MM.1S (cell line): ENCODE measurements around the gene HBA1.

Experiments
- DNase-seq: peaks from one replicate; pipeline ENCODE4 v3.0.0-alpha.2; 2015
- H2AFZ ChIP-seq: fragments of 300-600 bp; sonication (generic); 2 replicates; pipeline ENCODE4 v1.6.0; 2016; ENCODE audit warnings: antibody characterized with exemption, low read length
- H3F3A ChIP-seq: fragments of 300-600 bp; sonication (generic); 2 replicates; pipeline ENCODE4 v1.6.1; 2016; ENCODE audit warnings: mild to moderate bottlenecking, antibody characterized with exemption, low read length, moderate library complexity, mixed read lengths; ENCODE audit not compliant: insufficient read depth
- H3K27ac ChIP-seq: fragments of 300-600 bp; sonication (generic); 2 replicates; pipeline ENCODE4 v1.5.1; 2016; ENCODE audit warnings: mild to moderate bottlenecking, low read length
- H3K27me3 ChIP-seq: fragments of 300-600 bp; sonication (generic); replicated peaks from 2 replicates; pipeline ENCODE4 v1.6.0; 2016; ENCODE audit warnings: low read length; ENCODE audit not compliant: insufficient read depth
- H3K36me3 ChIP-seq: fragments of 300-600 bp; sonication (generic); replicated peaks from 2 replicates; pipeline ENCODE4 v1.6.1; 2016; ENCODE audit warnings: mild to moderate bottlenecking, low read length, mixed read lengths; ENCODE audit not compliant: insufficient read depth
- H3K4me1 ChIP-seq: fragments of 300-600 bp; sonication (generic); 2 replicates; pipeline ENCODE4 v1.6.1; 2016; ENCODE audit warnings: low read length, mixed read lengths
- H3K4me2 ChIP-seq: fragments of 300-600 bp; sonication (generic); 2 replicates; pipeline ENCODE4 v1.6.0; 2016; ENCODE audit warnings: low read depth, low read length
- H3K4me3 ChIP-seq: fragments of 300-600 bp; sonication (generic); 2 replicates; pipeline ENCODE4 v1.5.1; 2016; ENCODE audit warnings: low read length, mixed read lengths
- H3K79me2 ChIP-seq: fragments of 300-600 bp; sonication (generic); 2 replicates; pipeline ENCODE4 v1.6.1; 2016; ENCODE audit warnings: mixed run types, low read length, mixed read lengths
- H3K9ac ChIP-seq: fragments of 300-600 bp; sonication (generic); 2 replicates; pipeline ENCODE4 v1.6.1; 2016; ENCODE audit warnings: low read length, mixed read lengths
- H3K9me2 ChIP-seq: fragments of 300-600 bp; sonication (generic); replicated peaks from 2 replicates; pipeline ENCODE4 v1.6.1; 2016; ENCODE audit warnings: mild to moderate bottlenecking, low read length, mixed read lengths; ENCODE audit not compliant: insufficient read depth
- H3K9me3 ChIP-seq: fragments of 300-600 bp; sonication (generic); replicated peaks from 2 replicates; pipeline ENCODE4 v1.6.1; 2016; ENCODE audit warnings: mild to moderate bottlenecking, low read length, mixed read lengths; ENCODE audit not compliant: insufficient read depth
- H4K20me1 ChIP-seq: fragments of 300-600 bp; sonication (generic); 2 replicates; pipeline ENCODE4 v1.6.1; 2016; ENCODE audit warnings: mild to moderate bottlenecking, low read length, moderate library complexity, mixed read lengths; ENCODE audit not compliant: insufficient read depth
- EZH2 ChIP-seq: fragments of 300-600 bp; sonication (generic); optimal IDR thresholded peaks from 2 replicates; pipeline ENCODE3; 2017; ENCODE audit warnings: low read depth, mild to moderate bottlenecking, antibody characterized with exemption, low read length, mixed read lengths
- EZH2phosphoT487 ChIP-seq: fragments of 300-600 bp; sonication (generic); IDR thresholded peaks from 2 replicates; pipeline ENCODE4 v1.6.1; 2018; ENCODE audit warnings: antibody characterized with exemption, low read length
- TF ChIP-seq, protein P1 (sequence below): fragments of 300-600 bp; sonication (generic); IDR thresholded peaks from 2 replicates; pipeline ENCODE4 v1.5.1; 2016; ENCODE audit warnings: antibody characterized with exemption, low read length, mixed read lengths

HBA1 gene

DNA sequence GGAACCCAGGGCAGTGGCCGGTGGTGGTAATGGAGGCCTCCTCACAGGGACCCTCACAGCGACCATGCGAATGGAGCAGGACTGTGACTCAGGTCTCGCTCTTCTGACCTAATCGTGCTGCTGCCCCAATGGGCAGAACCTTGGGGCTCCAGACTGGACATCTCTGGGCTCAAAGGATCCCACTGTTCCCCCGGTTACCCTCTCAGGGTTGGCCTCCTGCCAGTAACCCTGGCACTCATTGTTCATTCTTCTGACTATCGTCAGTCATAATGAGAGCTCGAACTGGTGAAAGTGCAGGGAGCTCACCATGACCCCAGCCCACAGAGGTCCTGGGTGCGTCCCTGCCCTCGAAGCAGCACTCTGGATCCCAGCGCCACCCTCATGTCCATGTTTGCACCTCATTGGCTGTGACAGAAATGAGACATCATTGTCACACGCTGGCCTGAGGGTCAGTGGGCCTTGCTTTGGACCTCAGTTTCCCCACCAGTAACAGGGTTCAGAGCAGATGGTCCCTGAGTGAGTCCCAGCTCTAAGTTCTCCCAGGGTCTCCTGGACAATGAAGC lies 34.0 kb upstream of the HBA1 start:
- Histone ChIP-seq H3K4me1 (no peaks in the 10 kb centered on the region), H3F3A (peaks cover 6% of the 10 kb centered on the region; the same call in 1 of the 2 replicates), H3K9me3 (no peaks in the 10 kb centered on the region), H3K36me3 (no peaks in the 10 kb centered on the region), H3K4me2 (no peak overlapping the region), H3K9me2 (no peaks in the 10 kb centered on the region), H3K27ac (no peak overlapping the region), H4K20me1 (no peaks in the 10 kb centered on the region), H3K79me2 (peaks cover 7% of the 10 kb centered on the region), H3K9ac (no peak overlapping the region), H2AFZ (no peak overlapping the region), H3K4me3 (no peak overlapping the region), H3K27me3 (peaks cover 20% of the 10 kb centered on the region)
- TF ChIP-seq, protein P1, sequence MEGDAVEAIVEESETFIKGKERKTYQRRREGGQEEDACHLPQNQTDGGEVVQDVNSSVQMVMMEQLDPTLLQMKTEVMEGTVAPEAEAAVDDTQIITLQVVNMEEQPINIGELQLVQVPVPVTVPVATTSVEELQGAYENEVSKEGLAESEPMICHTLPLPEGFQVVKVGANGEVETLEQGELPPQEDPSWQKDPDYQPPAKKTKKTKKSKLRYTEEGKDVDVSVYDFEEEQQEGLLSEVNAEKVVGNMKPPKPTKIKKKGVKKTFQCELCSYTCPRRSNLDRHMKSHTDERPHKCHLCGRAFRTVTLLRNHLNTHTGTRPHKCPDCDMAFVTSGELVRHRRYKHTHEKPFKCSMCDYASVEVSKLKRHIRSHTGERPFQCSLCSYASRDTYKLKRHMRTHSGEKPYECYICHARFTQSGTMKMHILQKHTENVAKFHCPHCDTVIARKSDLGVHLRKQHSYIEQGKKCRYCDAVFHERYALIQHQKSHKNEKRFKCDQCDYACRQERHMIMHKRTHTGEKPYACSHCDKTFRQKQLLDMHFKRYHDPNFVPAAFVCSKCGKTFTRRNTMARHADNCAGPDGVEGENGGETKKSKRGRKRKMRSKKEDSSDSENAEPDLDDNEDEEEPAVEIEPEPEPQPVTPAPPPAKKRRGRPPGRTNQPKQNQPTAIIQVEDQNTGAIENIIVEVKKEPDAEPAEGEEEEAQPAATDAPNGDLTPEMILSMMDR: no peak
- TF ChIP-seq EZH2 (no peak), EZH2phosphoT487 (no peak)
- no peak for DNase-seq

DNA sequence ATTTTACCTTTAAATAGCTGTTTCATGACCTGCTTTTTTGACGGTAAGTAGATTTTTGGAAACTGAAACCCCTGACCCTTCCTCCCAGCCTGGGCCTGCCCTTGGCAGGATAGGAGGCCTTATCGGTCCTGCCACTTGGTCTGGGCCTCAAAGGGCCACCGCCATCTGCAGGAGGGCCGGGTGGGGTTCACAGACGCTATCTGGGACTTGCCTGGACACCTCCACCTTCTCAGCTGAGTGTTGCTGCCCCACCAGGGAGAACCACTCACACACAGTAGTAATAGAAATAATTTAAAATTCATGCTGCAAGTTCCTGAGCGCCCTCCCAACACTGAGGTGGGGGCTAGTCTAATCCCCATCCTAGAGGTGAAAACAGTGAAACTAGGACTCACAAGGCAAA lies 33.4 kb upstream of the HBA1 start:
- Histone ChIP-seq H2AFZ (no peak overlapping the region), H3K4me1 (no peaks in the 10 kb centered on the region), H3K79me2 (peaks cover 1% of the 10 kb centered on the region), H3K27me3 (peaks cover 24% of the 10 kb centered on the region), H3K36me3 (no peaks in the 10 kb centered on the region), H3K4me3 (no peak overlapping the region), H3K4me2 (no peak overlapping the region), H3K9me3 (no peaks in the 10 kb centered on the region), H3K27ac (no peak overlapping the region), H3F3A (peaks cover 6% of the 10 kb centered on the region; the same call in 1 of the 2 replicates), H3K9ac (no peak overlapping the region), H4K20me1 (no peaks in the 10 kb centered on the region), H3K9me2 (no peaks in the 10 kb centered on the region)
- no peak for DNase-seq
- TF ChIP-seq EZH2 (no peak), EZH2phosphoT487 (no peak)
- TF ChIP-seq, protein P1: no peak

DNA sequence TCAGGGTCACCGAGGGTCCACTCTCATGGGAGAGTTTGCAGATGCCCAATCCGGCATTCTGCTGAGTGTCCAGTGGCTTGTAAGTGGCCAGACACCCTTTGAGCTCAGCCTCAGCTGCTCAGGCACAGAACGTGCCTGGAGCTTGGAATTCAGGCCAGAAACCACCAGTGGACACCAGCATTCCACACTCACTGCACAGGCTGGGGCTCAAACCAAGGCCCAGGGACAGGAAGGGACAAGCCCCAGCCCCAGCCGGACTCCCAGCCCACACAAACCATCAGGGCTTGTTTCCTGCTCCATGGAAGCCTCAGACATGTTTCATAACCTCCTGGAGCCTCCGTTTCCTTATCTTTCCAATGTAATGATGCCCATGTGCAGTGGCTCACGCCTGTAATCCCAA lies 33.0 kb upstream of the HBA1 start:
- Histone ChIP-seq H3K9me3 (no peaks in the 10 kb centered on the region), H3K4me1 (no peaks in the 10 kb centered on the region), H3K27ac (no peak overlapping the region), H3K79me2 (no peaks in the 10 kb centered on the region), H3K4me2 (no peak overlapping the region), H3K9me2 (no peaks in the 10 kb centered on the region), H3K4me3 (no peak overlapping the region), H3K9ac (no peak overlapping the region), H2AFZ (no peak overlapping the region), H3K27me3 (peaks cover 26% of the 10 kb centered on the region), H4K20me1 (no peaks in the 10 kb centered on the region), H3F3A (peaks cover 6% of the 10 kb centered on the region; the same call in 1 of the 2 replicates), H3K36me3 (no peaks in the 10 kb centered on the region)
- no peak for DNase-seq
- TF ChIP-seq EZH2phosphoT487: no peak
- TF ChIP-seq EZH2: no peak
- TF ChIP-seq, protein P1: no peak
